Ovary (tissue), 3 donors: ENCODE measurements around the gene SORCS2.

Experiments used
- CTCF ChIP-seq, 3 donors: fragments of 450-650 bp in 2 of 3; fragments of 200-600 bp in 1 of 3; IDR thresholded peaks; one replicate each; pipeline versions ENCODE4 v1.5.1 to v1.8.0; 2016 to 2022; ENCODE audit warnings: antibody characterized with exemption in 3 of 3, mild to moderate bottlenecking in 1 of 3
- EP300 ChIP-seq: sonication (generic); formaldehyde crosslinking; IDR thresholded peaks from one replicate; pipeline ENCODE4 v1.6.1; 2017; ENCODE audit warnings: antibody characterized with exemption
- POLR2A ChIP-seq: fragments of 450-650 bp; IDR thresholded peaks from one replicate; pipeline ENCODE4 v1.6.1; 2017; ENCODE audit warnings: antibody characterized with exemption, mild to moderate bottlenecking, moderate library complexity
- donor health status: DM: no; HTN: no; CAD: no.

- TF ChIP-seq CTCF (IDR thresholded peaks at IDR 0.05) (no peak), EP300 (no peak), POLR2A (no peak)
Measured at GRCh38 chr4:7370038-7370437, 177.7 kb downstream of the SORCS2 start.
